ENCODE results near the gene TNXB.

Gene TNXB

GRCh38 chr6:32095338-32096086, 13.6 kb downstream of the TNXB start:
- TF ChIP-seq POLR2A (IDR thresholded peaks at IDR 0.05; ENCODE audit: low read length), result no peak
- TF ChIP-seq GATA1 (IDR thresholded peaks at IDR 0.05; ENCODE audit: low read depth, low read length), result no peak
- DNase-seq, result no peak

GRCh38 chr6:32092760-32093497, 16.2 kb downstream of the TNXB start:
- DNase-seq, result no peak
- no peak for TF ChIP-seq POLR2A (IDR thresholded peaks at IDR 0.05; ENCODE audit: low read length)
- TF ChIP-seq GATA1 (IDR thresholded peaks at IDR 0.05; ENCODE audit: low read depth, low read length), result no peak

- TF ChIP-seq GATA1 (IDR thresholded peaks at IDR 0.05; ENCODE audit: low read depth, low read length), result no peak
- TF ChIP-seq POLR2A (IDR thresholded peaks at IDR 0.05; ENCODE audit: low read length), result no peak
- DNase-seq, result no peak
Observed at GRCh38 chr6:32089082-32089828, 19.9 kb downstream of the TNXB start.

GRCh38 chr6:32088487-32089049, 20.6 kb downstream of the TNXB start:
- DNase-seq, result no peak
- TF ChIP-seq POLR2A (IDR thresholded peaks at IDR 0.05; ENCODE audit: low read length) (no peak), GATA1 (IDR thresholded peaks at IDR 0.05; ENCODE audit: low read depth, low read length) (no peak)

- peak; percentile 86 to 89 for DNase-seq
- TF ChIP-seq POLR2A (IDR thresholded peaks at IDR 0.05; ENCODE audit: low read length) (no peak), GATA1 (IDR thresholded peaks at IDR 0.05; ENCODE audit: low read depth, low read length) (no peak)
Observed at GRCh38 chr6:32087574-32088486, 21.3 kb downstream of the TNXB start.

GRCh38 chr6:32086661-32087573, 22.2 kb downstream of the TNXB start:
- TF ChIP-seq GATA1 (IDR thresholded peaks at IDR 0.05; ENCODE audit: low read depth, low read length) (no peak), POLR2A (IDR thresholded peaks at IDR 0.05; ENCODE audit: low read length) (no peak)
- DNase-seq, result peak; percentile 39 to 47

GRCh38 chr6:32085759-32086459, 23.2 kb downstream of the TNXB start:
- TF ChIP-seq POLR2A (IDR thresholded peaks at IDR 0.05; ENCODE audit: low read length) (no peak), GATA1 (IDR thresholded peaks at IDR 0.05; ENCODE audit: low read depth, low read length) (no peak)
- DNase-seq, result no peak

GRCh38 chr6:32084780-32085179, 24.4 kb downstream of the TNXB start:
- TF ChIP-seq GATA1 (IDR thresholded peaks at IDR 0.05; ENCODE audit: low read depth, low read length) (no peak), POLR2A (IDR thresholded peaks at IDR 0.05; ENCODE audit: low read length) (no peak)
- no peak for DNase-seq

GRCh38 chr6:32083812-32084768, 25.0 kb downstream of the TNXB start:
- TF ChIP-seq GATA1 (IDR thresholded peaks at IDR 0.05; ENCODE audit: low read depth, low read length) (no peak), POLR2A (IDR thresholded peaks at IDR 0.05; ENCODE audit: low read length) (no peak)
- DNase-seq, result no peak

- DNase-seq, result no peak
- no peak for TF ChIP-seq POLR2A (IDR thresholded peaks at IDR 0.05; ENCODE audit: low read length)
- TF ChIP-seq GATA1 (IDR thresholded peaks at IDR 0.05; ENCODE audit: low read depth, low read length), result no peak
Observed at GRCh38 chr6:32082935-32083334, 26.2 kb downstream of the TNXB start.

All from erythroblast (primary cell).